GM18873 (cell line): ENCODE measurements around the gene NPHS2.
A peak's percentile ranks its signal among the peaks of the same experiment; 100 is the strongest.

ENCODE experiments used
- ATAC-seq: cut with Tn5 transposase; IDR thresholded peaks from one replicate; pipeline ENCODE4 v1.9.1; 2021; ENCODE audit warnings: mild to moderate bottlenecking, moderate library complexity, moderate number of reproducible peaks; ENCODE audit not compliant: unreplicated experiment, low FRiP score

The NPHS2 gene

GRCh38 chr1:179575497-179576314 lies at the start of gene NPHS2:
TSS of gene NPHS2 (minus strand) at chr1:179575948. CDS start at chr1:179575864, 84 bp downstream.
- no peak for ATAC-seq

- no peak for ATAC-seq
Measured at GRCh38 chr1:179612361-179612760, 36.6 kb upstream of the NPHS2 start.

GRCh38 chr1:179601093-179601492 lies 25.3 kb upstream of the NPHS2 start:
- ATAC-seq, result no peak

- no peak for ATAC-seq
Measured at GRCh38 chr1:179599623-179600249, 24.0 kb upstream of the NPHS2 start.

- no peak for ATAC-seq
Measured at GRCh38 chr1:179598631-179599030, 22.9 kb upstream of the NPHS2 start.

- no peak for ATAC-seq
Measured at GRCh38 chr1:179591592-179592580, 16.1 kb upstream of the NPHS2 start, which contains the start of gene TDRD5. TSS of gene TDRD5 (plus strand) at chr1:179591832. CDS start at chr1:179592616, 784 bp downstream.

- no peak for ATAC-seq
Measured at GRCh38 chr1:179591253-179591591, 15.5 kb upstream of the NPHS2 start.

- no peak for ATAC-seq
Measured at GRCh38 chr1:179590671-179591070, 14.9 kb upstream of the NPHS2 start.

- no peak for ATAC-seq
Measured at GRCh38 chr1:179589509-179589908, 13.8 kb upstream of the NPHS2 start.

GRCh38 chr1:179588425-179589024 lies 12.8 kb upstream of the NPHS2 start:
- no peak for ATAC-seq

- no peak for ATAC-seq
Measured at GRCh38 chr1:179587336-179587735, 11.6 kb upstream of the NPHS2 start.

GRCh38 chr1:179586107-179586823 lies 10.5 kb upstream of the NPHS2 start:
- no peak for ATAC-seq

GRCh38 chr1:179583771-179584320 lies 8.1 kb upstream of the NPHS2 start:
- no peak for ATAC-seq

GRCh38 chr1:179576509-179576908 lies 761 bp upstream of the NPHS2 start:
- ATAC-seq, result no peak

- ATAC-seq, result no peak
Measured at GRCh38 chr1:179558078-179558477, 17.7 kb downstream of the NPHS2 start.

- ATAC-seq, result no peak
Measured at GRCh38 chr1:179554427-179554826, 21.3 kb downstream of the NPHS2 start.

GRCh38 chr1:179550746-179551682 lies 24.7 kb downstream of the NPHS2 start:
- ATAC-seq, result peak; percentile 73

- ATAC-seq, result no peak
Measured at GRCh38 chr1:179549368-179549700, 26.4 kb downstream of the NPHS2 start.
